Activated gamma-delta T cell (primary cell): ENCODE measurements around the gene PEX14.

ENCODE experiments used
- DNase-seq: peaks from one replicate; lab custom pipeline; 2025; lab: John Stamatoyannopoulos, UW

Gene PEX14

GRCh38 chr1:10665226-10665625, 190.5 kb downstream of the PEX14 start:
- no peak for DNase-seq

- no peak for DNase-seq
Observed at GRCh38 chr1:10665930-10666850, 191.4 kb downstream of the PEX14 start.

- DNase-seq = no peak
Observed at GRCh38 chr1:10667861-10668761, 193.4 kb downstream of the PEX14 start.

- DNase-seq = no peak
Observed at GRCh38 chr1:10669570-10669969, 194.8 kb downstream of the PEX14 start.

- DNase-seq = no peak
Observed at GRCh38 chr1:10670190-10670589, 195.4 kb downstream of the PEX14 start.

- no peak for DNase-seq
Observed at GRCh38 chr1:10671090-10671489, 196.3 kb downstream of the PEX14 start.

- DNase-seq = no peak
Observed at GRCh38 chr1:10671622-10672342, 197.0 kb downstream of the PEX14 start.

- no peak for DNase-seq
Observed at GRCh38 chr1:10672343-10673050, 197.7 kb downstream of the PEX14 start.

- no peak for DNase-seq
Observed at GRCh38 chr1:10673109-10673711, 198.5 kb downstream of the PEX14 start.

- DNase-seq = no peak
Observed at GRCh38 chr1:10674222-10674621, 199.5 kb downstream of the PEX14 start.

- DNase-seq = no peak
Observed at GRCh38 chr1:10674700-10675609, 200.2 kb downstream of the PEX14 start.

- DNase-seq = no peak
Observed at GRCh38 chr1:10675813-10676212, 201.1 kb downstream of the PEX14 start.

GRCh38 chr1:10676963-10677362, 202.2 kb downstream of the PEX14 start:
- DNase-seq = no peak

GRCh38 chr1:10677491-10678391, 203.0 kb downstream of the PEX14 start:
- DNase-seq = no peak

- no peak for DNase-seq
Observed at GRCh38 chr1:10678402-10678801, 203.7 kb downstream of the PEX14 start.

GRCh38 chr1:10678852-10679251, 204.1 kb downstream of the PEX14 start:
- no peak for DNase-seq

- DNase-seq = no peak
Observed at GRCh38 chr1:10679496-10680220, 204.9 kb downstream of the PEX14 start.
